Stimulated activated CD8-positive, alpha-beta memory T cell treated with anti-CD3 and anti-CD28 coated beads, Interleukin-2, amount 100 ng/mL, for 48 hours (primary cell): ENCODE results near the gene ANKRA2.

ENCODE experiments used
- DNase-seq, 2 donors: peaks; one replicate each; pipeline ENCODE4 v3.0.0-alpha.2; 2020; ENCODE audit warnings: low read depth in 2 of 2

Gene ANKRA2, protein sequence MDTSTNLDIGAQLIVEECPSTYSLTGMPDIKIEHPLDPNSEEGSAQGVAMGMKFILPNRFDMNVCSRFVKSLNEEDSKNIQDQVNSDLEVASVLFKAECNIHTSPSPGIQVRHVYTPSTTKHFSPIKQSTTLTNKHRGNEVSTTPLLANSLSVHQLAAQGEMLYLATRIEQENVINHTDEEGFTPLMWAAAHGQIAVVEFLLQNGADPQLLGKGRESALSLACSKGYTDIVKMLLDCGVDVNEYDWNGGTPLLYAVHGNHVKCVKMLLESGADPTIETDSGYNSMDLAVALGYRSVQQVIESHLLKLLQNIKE

DNA sequence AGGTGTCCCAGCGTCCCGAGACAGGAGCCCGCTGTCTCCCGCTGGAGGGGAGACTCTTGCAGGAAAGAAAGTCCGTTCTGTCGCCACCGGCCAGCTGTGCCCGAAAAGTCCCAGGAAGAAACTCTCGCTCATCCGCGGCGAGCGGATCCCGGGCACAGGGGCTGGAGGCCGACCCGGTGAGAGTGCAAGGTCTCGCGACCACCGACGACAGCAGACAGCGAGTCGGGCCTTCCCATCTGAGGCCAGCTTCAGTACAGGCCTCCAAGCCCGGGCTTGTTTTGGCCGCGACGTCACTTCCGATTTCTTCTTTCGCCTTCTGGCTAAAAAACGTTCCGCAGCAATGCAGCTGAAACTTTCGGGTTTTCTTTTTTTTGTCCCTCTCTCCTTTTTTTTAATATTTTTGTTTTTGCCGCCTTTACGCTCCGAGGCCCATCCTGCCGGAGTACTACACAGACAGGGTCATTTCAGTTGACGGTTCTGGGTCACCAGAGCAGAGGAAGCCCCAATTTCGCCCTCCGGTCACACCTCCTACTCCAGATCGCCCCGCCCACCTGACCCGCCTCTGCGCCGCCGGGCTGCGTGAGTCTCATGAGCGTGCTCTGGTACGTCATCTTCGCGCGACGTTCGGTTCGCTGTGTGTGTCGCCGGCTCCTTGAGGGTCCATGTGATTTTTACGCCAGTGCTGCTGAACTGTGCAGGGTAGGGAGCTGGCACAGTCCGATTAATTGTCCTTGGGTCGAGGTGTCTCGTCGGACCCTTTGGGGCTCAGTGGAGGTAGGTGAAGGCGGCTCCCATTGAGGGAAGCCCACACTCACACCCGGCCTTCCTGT is at the start of gene ANKRA2, which contains the start of gene UTP15:
Gene ANKRA2 (minus strand): TSS at position 501 of the 830 bp plus-strand sequence. CDS start 2,758 bp downstream, outside the sequence.
Gene UTP15 (plus strand): TSS at position 605 of the 830 bp plus-strand sequence. CDS start 1,602 bp downstream, outside the sequence.
- DNase-seq: peak; percentile 98 to 99

DNA sequence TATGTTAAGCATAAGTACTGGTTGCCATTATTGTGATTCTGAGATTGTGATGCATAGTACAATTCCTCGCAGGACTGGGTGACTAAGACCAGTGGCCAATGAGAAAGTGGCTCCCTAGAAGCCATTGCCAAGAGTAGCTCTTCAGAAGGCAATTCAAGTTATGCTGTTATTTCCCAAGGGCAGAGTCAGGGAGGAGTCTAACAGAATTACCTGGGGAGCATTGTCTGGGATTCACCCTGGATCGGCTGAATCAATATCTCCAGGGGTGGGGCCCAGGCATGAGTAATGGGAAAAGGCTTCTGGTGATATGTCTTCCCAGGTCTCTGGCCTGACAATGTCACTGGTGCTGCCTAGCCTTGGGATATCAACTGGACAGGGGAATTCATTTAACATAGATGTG is 49.6 kb upstream of the ANKRA2 start:
- no peak for DNase-seq

DNA sequence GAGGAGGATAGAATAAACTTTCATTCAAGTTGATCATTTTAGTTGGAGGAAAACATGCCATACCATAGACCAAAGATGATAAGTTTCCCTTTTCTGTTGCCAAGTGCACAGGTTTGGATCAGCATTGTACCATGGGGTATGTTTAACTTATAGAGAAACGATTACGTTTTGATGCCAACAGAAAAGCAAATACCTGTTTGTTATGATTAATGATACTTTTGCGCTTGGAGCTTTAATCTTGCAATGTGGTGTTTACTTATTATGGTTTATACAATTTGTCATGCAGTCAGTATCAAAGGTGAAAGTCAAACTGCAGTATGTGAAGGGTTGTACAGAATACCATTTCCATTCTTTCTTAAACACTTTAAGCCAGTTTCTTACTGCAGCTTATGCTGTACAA is 47.4 kb upstream of the ANKRA2 start:
- DNase-seq: no peak

DNA sequence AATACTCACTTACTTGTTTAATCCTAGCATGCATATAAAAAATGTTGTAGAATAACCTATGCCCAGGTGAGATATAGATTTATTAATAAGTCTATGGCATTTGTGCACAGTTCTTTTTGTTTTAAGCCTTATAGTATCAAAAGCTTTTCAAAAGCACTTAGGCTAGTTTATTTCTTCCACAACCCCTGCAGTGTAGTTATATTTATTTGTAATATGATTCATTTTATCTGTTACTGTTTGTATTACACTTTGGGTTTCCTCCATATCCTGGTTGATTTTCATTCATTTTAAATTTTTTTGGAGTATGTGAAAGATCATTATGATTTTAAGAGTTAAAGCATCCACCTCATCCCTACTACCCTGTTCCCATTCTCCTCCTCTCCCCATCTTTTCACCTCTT is 41.8 kb upstream of the ANKRA2 start:
- DNase-seq: no peak

DNA sequence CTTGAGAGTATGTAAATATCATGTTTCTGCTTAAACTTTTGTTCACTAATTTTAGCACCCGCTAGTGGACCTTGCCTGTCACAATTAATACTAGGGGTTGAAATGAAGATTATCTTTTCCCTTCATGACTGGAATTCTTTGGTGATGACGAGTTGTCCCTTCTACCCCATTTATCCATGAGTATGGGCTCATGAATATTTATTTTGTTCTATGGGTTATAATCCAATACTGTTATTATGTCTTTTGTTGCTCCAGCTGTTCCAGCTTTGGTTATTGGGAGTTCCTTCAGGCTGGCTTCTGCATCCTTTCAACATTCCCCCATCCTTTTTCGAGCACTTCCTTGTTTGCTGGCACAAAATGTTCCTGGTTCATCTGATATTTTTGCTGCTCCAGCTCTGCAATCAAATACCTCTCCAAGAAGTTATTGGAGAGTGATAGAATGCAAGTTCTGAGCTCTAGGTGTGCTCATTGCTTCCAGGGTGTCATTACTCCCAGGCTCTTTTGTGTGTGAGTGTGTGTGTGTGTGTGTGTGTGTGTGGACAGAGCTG is 40.8 kb upstream of the ANKRA2 start:
- DNase-seq: no peak

DNA sequence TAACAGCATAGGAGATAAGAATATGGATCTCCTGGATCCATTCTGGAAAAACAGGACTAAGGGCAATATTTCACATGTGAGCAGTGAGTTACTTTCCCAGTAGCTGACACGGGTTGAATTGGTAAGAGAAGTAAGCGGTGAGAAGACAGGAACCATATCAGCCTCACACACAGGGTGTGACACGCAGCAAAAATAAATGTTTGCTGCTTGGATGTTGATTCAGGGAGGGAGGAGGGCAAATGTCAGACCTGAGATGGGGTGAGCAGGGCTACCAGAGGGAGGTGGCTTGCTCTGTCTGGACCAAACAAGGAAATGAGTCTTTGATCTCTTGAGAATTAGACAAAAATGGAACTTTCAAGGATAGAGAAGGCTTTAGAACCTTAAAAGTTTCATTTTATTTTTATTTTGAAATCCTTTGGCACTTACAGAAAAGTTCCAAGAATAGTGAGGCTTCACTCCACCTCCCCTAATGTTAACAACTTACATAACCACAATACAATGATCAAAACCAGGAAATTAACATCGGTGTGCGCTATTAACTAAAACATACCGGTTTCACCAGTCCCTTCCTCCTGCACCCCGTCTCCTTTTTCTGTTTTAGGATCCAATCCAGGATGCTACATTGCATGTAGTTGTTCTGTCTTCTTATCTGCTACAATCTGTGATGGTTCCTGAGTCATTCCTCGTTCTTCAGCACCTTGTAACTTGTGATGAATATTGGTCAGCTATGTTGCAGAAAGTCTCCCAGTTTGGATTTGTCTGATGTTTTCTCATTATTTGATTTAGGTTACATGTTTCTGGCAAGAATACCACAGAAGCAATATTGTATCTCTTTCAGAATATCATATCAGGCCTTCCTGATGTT is 40.0 kb upstream of the ANKRA2 start:
- DNase-seq: no peak

DNA sequence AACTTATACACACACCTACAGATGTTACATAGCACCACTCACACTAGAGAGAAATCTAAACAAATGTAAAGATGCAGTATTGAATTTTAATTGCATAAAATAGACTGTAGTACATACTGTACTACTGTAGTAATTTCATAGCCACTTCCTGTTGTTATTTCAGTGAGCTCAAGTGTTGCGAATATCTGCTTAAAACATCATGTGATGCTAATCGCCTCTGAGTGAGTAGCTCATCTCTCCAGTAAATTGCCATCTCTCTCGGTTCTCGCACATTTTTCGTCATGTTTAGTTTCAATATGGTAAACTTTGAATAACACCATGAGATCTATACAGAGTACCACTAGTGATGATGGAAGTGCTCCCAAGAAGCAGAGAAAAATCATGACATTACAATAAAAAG is 38.6 kb upstream of the ANKRA2 start:
- DNase-seq: no peak

DNA sequence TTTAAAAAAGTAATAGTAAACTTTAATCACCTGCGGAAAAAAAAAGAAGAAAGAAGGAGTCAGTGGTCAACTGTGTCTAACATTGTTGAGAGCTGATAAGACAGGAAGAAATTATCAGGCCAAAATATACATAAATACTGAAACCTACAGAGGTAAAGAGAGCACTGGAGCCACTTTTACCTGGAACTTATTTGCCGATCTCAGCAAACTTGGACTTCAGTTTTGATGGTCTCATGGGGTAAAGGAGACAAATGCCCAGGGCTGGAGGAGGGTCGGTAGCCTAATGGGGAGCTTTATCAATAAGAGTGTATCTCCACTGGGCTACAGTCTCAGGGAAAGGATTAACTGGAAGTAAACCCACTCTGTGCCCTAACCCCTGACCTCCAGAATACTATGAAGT is 33.9 kb upstream of the ANKRA2 start:
- DNase-seq: no peak

DNA sequence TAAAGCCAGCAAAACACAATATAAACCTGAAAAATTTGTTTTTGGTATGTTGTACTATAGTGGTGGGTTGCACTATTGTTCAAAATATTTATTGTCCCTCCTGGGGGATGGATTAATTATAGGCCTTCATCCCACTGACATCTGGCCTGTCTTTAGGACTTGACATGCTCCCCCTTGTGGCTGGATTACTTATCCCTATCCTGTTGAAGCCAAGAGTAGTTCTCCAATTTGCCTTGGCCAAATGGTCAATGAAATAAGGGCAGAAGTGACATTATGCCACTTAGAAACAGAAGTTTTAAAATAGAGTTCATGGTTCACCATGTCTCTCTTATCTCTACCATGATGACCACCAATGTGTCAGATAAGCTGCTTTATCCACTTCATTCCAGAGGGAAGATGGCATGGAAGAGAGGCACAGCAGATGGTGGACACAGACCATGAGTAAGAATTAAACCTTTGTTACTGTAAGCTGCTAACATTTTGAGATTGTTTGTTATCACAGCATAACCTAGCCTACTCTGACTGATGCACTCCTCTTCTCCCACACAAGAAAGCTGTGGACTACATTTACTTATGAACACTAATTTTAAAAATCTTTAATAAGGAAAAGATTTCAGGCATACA is 31.4 kb upstream of the ANKRA2 start:
- DNase-seq: no peak

DNA sequence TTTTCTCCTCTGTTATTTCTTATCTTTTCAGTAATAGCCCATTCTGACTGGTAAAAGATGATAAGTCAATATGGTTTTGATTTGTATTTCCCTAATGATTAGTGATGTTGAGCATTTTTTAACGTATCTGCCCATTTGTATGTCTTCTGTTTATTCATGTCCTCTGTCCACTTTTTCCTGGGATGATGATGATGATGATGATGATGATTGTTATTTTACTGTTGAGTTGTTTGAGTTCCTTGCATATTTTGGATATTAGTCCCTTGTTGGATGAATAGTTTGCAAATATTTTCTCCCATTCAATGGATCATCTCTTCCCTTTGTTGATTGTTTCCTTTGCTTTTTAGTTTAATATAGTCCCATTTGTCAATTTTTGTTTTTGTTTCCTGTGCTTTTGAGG is 27.1 kb upstream of the ANKRA2 start:
- no peak for DNase-seq

DNA sequence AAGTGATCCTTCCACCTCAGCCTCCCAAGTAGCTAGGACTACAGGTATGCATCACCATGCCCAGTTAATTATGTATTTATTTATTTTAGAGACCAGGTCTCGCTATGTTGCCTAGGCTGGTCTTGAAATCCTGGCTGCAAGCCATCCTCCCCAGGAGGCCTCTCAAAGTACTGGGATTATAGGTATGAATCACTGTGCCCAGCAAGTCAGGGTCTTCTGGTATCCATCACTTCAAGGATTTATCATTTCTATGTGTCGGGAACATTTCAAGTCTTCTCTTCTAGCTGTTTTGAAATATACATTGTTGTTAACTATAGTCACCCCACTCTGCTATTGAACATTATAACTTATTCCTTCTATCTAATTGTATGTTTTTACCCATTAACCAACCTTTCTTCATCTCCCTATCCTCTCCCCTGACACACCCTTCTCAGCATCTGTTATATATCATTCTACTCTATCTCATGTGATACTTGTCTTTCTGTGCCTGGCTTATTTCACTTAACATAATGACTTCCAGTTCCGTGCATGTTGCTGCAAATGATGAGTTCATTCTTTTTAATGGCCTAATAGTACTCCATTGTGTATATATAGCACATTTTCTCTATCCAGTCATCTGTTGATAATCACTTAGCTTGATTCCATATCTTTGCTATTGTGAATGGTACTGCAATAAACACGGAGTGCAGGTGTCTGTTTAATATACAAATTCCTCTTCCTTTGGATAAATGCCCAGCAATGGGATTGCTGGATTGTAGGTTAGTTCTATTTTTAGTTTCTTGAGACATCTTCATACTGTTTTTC is 26.5 kb upstream of the ANKRA2 start:
- DNase-seq: no peak

DNA sequence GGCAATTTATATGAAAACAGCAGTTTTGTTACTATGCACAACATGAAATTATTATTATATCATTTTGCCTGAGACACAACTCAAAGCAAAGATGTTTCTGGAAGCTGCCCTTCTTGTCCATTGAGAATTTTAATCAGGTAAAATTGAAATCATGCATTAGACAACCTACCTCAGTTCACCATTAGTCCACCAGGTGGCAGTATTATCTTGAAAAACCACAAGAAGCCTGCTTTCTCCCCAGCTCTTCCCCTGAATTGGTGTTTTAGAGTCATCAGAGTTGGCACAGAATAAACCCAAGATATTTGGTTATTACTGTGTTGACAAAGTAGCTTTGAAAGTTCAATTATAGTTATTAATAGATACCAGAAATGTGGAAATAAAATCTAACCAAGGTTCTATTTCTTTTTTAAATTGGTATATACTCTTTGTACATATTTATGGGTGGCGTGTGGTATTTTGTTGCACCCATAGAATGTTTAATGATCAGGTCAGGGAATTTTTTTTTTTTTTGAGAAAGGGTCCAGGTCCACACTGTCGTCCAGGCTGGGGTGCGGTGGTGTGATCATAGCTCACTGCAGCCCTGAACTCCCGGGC is 25.8 kb upstream of the ANKRA2 start:
- DNase-seq: no peak

DNA sequence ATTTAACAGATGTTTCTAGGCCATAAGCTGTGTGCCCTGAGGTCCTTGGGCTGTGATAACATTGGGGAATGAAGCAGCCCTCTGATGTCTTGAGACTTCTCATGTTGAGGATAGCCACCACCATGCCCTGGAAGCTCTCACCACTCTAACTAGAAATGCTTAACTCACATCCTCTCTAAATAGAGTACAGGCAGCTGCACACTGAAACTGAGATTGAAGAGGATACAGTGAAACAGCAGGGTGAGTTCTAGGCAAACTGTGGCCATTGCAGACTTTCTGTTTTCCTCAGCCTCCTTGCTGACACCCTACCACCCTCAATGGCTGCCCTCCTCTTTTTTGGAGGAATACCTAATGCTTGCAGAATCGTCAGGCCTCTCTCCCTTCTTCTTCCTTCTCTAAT is 22.5 kb upstream of the ANKRA2 start:
- DNase-seq: no peak

DNA sequence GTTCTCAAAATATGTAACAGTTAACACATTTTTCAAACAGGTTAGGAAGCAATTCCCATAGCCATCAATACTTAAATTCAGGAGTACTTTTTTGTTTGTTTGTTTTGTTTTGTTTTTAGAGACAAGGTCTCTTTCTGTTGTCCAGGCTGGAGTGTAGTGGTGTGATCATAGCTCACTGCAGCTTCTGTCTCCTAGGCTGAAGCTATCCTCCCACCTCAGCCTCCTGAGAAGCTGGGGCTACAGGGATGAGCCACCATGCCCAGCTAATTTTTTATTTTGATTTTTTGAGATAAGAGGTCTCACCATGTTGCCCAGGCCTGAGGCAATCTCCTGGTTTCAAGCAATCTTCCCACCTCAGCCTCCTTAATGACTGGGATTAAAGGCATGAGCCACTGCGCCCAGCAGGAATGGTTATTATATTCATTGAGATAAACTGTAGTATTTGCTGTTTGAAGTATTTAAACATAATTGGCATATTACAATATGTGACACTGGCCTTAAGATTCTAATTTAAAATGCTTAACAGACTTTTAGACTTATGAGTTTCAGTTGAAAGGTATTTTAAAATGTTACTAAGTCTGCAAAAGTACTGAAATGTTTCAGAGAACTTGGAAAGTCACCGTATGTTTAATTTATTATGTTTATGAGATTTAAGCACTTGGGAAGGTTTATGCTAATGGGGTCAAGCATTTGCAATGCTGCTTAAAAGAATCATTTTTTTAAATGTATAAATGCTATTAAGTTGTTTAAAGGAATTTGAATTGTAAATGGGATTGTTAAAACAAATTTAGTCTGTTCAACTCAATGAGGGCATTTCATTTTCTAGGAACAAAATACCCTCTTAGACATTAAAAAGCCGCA is 17.1 kb upstream of the ANKRA2 start:
- no peak for DNase-seq

DNA sequence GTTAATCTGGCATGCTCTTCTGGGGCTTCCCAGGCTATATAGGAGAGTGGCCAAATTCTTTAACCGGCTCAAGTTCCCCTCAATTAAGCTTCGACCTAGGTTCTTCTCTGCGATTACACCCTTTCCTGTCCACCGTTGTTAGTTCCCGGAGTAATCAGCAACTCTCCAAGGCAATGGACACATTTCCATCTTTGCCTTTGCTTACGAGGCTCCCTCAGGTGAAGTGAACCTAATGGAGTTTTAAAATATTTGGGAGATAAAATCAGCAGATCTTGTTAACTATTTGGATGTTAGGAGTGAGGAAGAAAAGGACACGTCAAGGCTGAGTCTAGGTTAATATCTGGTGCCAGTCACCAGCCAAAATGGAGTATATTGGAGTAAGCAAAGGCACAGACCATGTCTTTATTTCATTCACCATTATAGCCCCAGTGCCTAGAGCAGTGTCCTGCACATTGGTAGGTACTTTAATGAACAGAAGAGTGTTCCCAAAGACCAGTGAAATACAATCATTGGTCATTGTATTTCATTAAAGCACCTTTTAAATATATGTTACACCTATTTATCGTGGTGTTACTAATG is 619 bp upstream of the ANKRA2 start:
- DNase-seq: no peak

DNA sequence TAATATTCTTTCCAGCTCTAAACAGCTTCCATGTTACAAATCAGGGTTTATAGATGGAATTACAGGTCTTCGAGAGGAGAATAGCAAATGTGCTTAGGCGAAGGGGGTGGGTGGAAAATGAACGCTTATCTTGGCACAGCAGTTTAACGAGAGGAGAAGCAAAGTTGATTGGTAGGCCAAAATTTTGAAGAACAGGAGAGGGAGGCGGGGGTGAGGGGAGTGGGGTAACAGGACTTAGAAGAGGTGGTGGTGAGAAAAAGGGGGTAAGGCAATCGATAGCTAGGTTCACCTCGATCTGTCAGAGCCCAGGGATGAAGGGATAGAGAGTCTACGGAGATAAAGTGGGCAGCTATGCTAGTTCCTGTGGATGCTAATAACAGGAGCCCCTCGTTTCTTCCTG is 764 bp downstream of the ANKRA2 start:
- no peak for DNase-seq

DNA sequence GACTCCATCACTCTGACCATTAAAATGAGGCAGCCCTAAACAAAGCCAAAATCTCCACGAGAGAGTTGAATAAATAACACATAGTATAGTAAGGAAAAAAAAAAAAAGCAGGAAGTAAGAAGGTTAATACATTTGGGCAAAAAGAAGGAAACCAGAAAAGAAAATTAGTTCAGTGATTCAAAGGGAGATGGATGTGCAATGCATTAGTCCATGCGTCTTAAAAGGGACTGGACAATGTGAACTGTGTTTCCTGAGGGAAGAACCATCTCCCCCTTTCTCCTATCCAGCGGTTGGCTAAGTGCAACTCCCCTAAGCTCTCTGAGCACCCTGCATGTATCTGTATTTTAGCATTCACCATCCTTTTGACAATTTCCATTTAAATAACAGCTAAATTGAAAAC is 1.4 kb downstream of the ANKRA2 start:
- DNase-seq: no peak

DNA sequence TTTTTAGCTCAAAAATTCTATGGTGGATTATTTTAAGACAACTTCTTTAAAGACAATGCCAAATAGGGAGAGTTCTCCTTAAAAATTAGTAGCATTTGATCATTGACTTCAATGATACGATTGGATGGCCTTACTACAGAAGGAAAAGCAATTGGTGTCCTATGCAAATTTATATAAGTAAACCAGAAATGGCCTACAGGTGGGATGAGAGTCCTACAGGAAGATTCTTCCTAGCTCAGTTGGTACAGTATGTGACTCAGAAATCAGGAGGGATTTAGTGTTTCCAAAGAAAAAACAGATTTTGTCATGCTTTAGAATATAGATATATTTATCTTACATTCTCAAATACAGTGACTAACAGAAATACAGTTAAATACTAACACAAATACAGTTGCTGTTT is 6.5 kb downstream of the ANKRA2 start:
- DNase-seq: no peak

DNA sequence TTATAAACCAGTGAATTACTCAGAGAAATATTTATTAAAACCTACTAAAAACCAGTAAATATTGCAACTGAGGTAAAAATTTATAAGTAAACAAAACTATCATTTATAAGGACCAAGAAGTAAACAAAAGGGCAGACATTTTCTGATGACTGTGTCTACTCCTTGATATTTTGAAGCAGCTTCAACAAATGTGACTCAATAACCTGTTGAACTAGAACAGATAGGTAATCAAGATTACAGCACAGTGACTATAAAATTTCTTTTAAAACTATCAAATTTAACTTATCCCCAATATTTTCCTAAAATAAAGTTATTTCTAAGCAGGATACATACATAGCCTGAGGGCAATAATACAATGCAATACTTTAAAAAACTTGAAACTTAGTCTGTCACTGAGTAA is 12.8 kb downstream of the ANKRA2 start:
- no peak for DNase-seq
